GM12872 (cell line): ENCODE data around the gene PMP22.

Source experiments
- TF ChIP-seq, protein P1 (sequence below): IDR thresholded peaks from 3 replicates; pipeline ENCODE4 v1.5.1; 2011; ENCODE audit warnings: low read depth, mild to moderate bottlenecking, low read length, moderate library complexity; ENCODE audit not compliant: insufficient read depth

The PMP22 gene

GRCh38 chr17:15287538-15288267 is 22.6 kb upstream of the PMP22 start:
- TF ChIP-seq, protein P1, sequence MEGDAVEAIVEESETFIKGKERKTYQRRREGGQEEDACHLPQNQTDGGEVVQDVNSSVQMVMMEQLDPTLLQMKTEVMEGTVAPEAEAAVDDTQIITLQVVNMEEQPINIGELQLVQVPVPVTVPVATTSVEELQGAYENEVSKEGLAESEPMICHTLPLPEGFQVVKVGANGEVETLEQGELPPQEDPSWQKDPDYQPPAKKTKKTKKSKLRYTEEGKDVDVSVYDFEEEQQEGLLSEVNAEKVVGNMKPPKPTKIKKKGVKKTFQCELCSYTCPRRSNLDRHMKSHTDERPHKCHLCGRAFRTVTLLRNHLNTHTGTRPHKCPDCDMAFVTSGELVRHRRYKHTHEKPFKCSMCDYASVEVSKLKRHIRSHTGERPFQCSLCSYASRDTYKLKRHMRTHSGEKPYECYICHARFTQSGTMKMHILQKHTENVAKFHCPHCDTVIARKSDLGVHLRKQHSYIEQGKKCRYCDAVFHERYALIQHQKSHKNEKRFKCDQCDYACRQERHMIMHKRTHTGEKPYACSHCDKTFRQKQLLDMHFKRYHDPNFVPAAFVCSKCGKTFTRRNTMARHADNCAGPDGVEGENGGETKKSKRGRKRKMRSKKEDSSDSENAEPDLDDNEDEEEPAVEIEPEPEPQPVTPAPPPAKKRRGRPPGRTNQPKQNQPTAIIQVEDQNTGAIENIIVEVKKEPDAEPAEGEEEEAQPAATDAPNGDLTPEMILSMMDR: no peak

DNA sequence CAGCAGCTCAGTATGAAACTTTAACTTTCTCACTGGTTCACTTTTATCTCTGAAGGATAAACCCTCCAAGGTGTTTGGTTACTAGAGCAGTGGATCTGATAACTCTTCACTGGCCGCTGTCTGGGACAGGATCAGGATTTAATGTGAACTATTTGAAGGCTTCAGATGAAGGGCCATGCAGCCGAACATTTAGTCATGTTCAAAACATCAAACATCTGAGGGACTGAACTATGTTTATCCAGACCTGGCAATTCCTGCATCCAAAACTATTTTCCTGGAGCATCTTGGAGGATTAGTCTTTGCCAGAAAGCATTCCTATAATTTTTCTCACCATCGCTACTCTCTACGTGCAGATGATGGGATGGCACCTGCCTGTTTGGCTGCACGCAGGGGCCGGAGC is 20.3 kb upstream of the PMP22 start:
- TF ChIP-seq, protein P1: no peak

DNA sequence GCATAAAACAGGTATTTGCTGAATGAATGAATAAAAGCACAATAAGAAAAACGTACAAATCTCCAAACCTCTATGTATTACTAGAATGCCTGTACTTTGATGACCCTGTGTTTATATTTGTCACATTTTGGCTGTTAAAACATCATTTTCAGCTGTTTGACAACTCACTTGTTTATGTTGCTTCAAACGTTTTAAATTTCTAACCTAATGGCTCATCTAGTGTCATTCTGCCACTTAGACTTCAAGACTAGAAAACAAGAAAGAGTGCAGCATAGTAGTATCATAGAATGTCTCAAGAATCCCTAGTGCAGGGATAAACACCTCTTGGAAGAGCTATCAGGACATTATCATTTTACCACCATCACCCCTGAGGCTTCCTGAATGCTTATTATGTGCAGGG is 19.4 kb upstream of the PMP22 start:
- TF ChIP-seq, protein P1: no peak

GRCh38 chr17:15284107-15284506 is 19.0 kb upstream of the PMP22 start:
- TF ChIP-seq, protein P1: no peak

DNA sequence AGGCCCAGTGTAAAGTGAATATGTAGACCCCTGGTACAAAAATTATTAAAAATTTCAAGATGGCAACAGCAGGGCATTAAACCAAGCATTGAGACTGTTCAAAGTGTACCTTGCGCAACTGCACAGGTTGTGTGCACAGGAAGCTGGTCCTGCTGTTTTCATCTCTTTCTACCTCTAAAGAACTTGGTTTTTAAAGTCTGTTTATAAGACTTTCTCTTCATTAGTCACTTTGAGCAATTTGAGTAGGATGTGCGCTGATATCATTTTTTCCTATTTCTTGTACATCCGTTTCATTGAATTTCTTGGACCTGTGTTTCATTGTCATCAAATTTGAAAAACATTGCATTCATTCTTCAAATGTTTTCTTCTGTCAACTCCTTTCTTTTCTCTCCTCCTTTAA is 16.8 kb upstream of the PMP22 start:
- TF ChIP-seq, protein P1: no peak

GRCh38 chr17:15278924-15279477 is 13.9 kb upstream of the PMP22 start:
- TF ChIP-seq, protein P1: no peak

- TF ChIP-seq, protein P1: no peak
Measured at GRCh38 chr17:15278380-15278779, 13.3 kb upstream of the PMP22 start.
